Measurements from ENCODE around the gene CASZ1.

- no peak for TF ChIP-seq CTCF (IDR thresholded peaks at IDR 0.05)
- no peak for TF ChIP-seq EP300 (IDR thresholded peaks at IDR 0.05)
These were observed 97.0 kb downstream of the CASZ1 start for GRCh38 chr1:10699470-10699835.
